GM23338 (cell line): Measurements from ENCODE around the gene RORB. TPM values are rescaled to one million over a fixed set of nuclear protein-coding genes. Genes with fewer than 3 reads are reported as not detected.

Source experiments
- ATAC-seq: fragments of 200-7000 bp; cut with Tn5 transposase; 3 replicates; pipeline ENCODE4 v1.9.1; 2020
- DNase-seq: peaks from one replicate; pipeline ENCODE4 v3.0.0-alpha.2; 2015; ENCODE audit warnings: low spot score
- H2AFZ ChIP-seq: fragments of 200-600 bp; sonication (generic); 2 replicates; pipeline ENCODE4 v1.8.0; 2016; ENCODE audit warnings: antibody characterized with exemption, mild to moderate bottlenecking, moderate library complexity
- H3F3A ChIP-seq: fragments of 200-600 bp; sonication (generic); replicated peaks from 2 replicates; pipeline ENCODE4 v1.8.0; 2017; ENCODE audit warnings: antibody characterized with exemption, mixed run types, low read depth
- H3K27ac ChIP-seq: fragments of 200-600 bp; sonication (generic); 2 replicates; pipeline ENCODE4 v1.6.1; 2016; ENCODE audit warnings: low read depth
- H3K27me3 ChIP-seq: fragments of 200-600 bp; sonication (generic); 2 replicates; pipeline ENCODE4 v1.8.0; 2016; ENCODE audit warnings: mild to moderate bottlenecking, mixed run types, moderate library complexity; ENCODE audit not compliant: insufficient read depth
- H3K36me3 ChIP-seq: fragments of 200-600 bp; sonication (generic); 2 replicates; pipeline ENCODE4 v1.8.0; 2016; ENCODE audit warnings: mild to moderate bottlenecking; ENCODE audit not compliant: insufficient read depth
- H3K4me1 ChIP-seq: fragments of 200-600 bp; sonication (generic); 2 replicates; pipeline ENCODE4 v1.8.0; 2016; ENCODE audit warnings: mild to moderate bottlenecking, moderate library complexity; ENCODE audit not compliant: insufficient read depth
- H3K4me2 ChIP-seq: fragments of 200-600 bp; sonication (generic); 2 replicates; pipeline ENCODE4 v1.7.1; 2017; ENCODE audit warnings: mixed run types
- H3K4me3 ChIP-seq: fragments of 200-600 bp; sonication (generic); 2 replicates; pipeline ENCODE4 v1.6.1; 2016; ENCODE audit warnings: mixed run types
- H3K79me2 ChIP-seq: fragments of 200-600 bp; sonication (generic); replicated peaks from 2 replicates; pipeline ENCODE4 v1.8.0; 2017; ENCODE audit warnings: mild to moderate bottlenecking; ENCODE audit not compliant: insufficient read depth
- H3K9me2 ChIP-seq: fragments of 200-600 bp; sonication (generic); 2 replicates; pipeline ENCODE4 v1.8.0; 2017; ENCODE audit not compliant: insufficient read depth
- H4K20me1 ChIP-seq: fragments of 200-600 bp; sonication (generic); replicated peaks from 2 replicates; pipeline ENCODE4 v1.8.0; 2017; ENCODE audit warnings: mild to moderate bottlenecking; ENCODE audit not compliant: insufficient read depth
- H3K27ac Mint-ChIP-seq: 2 replicates; pipeline ENCODE4 v1.8.0; 2020; ENCODE audit warnings: inconsistent platforms, mild to moderate bottlenecking, moderate library complexity, mixed read lengths
- H3K27me3 Mint-ChIP-seq: 3 replicates; pipeline ENCODE4 v1.8.0; 2022; ENCODE audit warnings: low read depth, mild to moderate bottlenecking, moderate library complexity, mixed read lengths, inconsistent platforms; ENCODE audit not compliant: insufficient read depth, poor library complexity
- H3K36me3 Mint-ChIP-seq: 3 replicates; pipeline ENCODE4 v1.8.0; 2021; ENCODE audit warnings: low read depth, mild to moderate bottlenecking, inconsistent platforms, moderate library complexity, mixed read lengths
- H3K4me1 Mint-ChIP-seq: 3 replicates; pipeline ENCODE4 v1.8.0; 2020; ENCODE audit warnings: mild to moderate bottlenecking, inconsistent platforms, mixed read lengths
- H3K4me3 Mint-ChIP-seq: 3 replicates; pipeline ENCODE4 v1.8.0; 2021; ENCODE audit warnings: moderate library complexity, mild to moderate bottlenecking, inconsistent platforms, mixed read lengths
- H3K9me3 Mint-ChIP-seq: 3 replicates; pipeline ENCODE4 v1.8.0; 2020; ENCODE audit warnings: moderate library complexity, mild to moderate bottlenecking, inconsistent platforms, mixed read lengths
- CREB1 ChIP-seq: fragments of 250-450 bp; sonication (Bioruptor Pico); IDR thresholded peaks from 2 replicates; pipeline ENCODE4 v1.5.0; 2020; ENCODE audit warnings: low read depth, mild to moderate bottlenecking, moderate library complexity
- EZH2 ChIP-seq: fragments of 200-600 bp; sonication (generic); IDR thresholded peaks from one replicate; pipeline ENCODE4 v1.8.0; 2017; ENCODE audit warnings: antibody characterized with exemption, mild to moderate bottlenecking, low read depth; ENCODE audit not compliant: unreplicated experiment
- EZH2phosphoT487 ChIP-seq: fragments of 200-600 bp; sonication (generic); IDR thresholded peaks from one replicate; pipeline ENCODE4 v1.8.1; 2018; ENCODE audit warnings: antibody characterized with exemption; ENCODE audit not compliant: unreplicated experiment
- JUNB ChIP-seq: IDR thresholded peaks from one replicate; pipeline ENCODE4 v1.6.1; 2016; ENCODE audit warnings: antibody characterized with exemption; ENCODE audit not compliant: unreplicated experiment
- NANOG ChIP-seq: IDR thresholded peaks from 2 replicates; pipeline ENCODE4 v1.6.1; 2016; ENCODE audit warnings: antibody characterized with exemption, borderline replicate concordance
- POLR2AphosphoS5 ChIP-seq: IDR thresholded peaks from 2 replicates; pipeline ENCODE4 v1.6.1; 2016; ENCODE audit warnings: antibody characterized with exemption, low read depth
- STAT1 ChIP-seq: IDR thresholded peaks from one replicate; pipeline ENCODE4 v1.6.1; 2016; ENCODE audit warnings: antibody characterized with exemption; ENCODE audit not compliant: unreplicated experiment
- ZNF114 ChIP-seq: fragments of 250-450 bp; sonication (Bioruptor Pico); IDR thresholded peaks from 2 replicates; pipeline ENCODE4 v1.5.0; 2020; ENCODE audit warnings: mild to moderate bottlenecking, moderate library complexity
- ZNF331 ChIP-seq: fragments of 250-450 bp; sonication (Bioruptor Pico); IDR thresholded peaks from 2 replicates; pipeline ENCODE4 v1.5.0; 2020; ENCODE audit warnings: low read depth, mild to moderate bottlenecking, moderate library complexity
- ZNF462 ChIP-seq: fragments of 250-450 bp; sonication (Bioruptor Pico); IDR thresholded peaks from 2 replicates; pipeline ENCODE4 v1.5.0; 2020; ENCODE audit warnings: mild to moderate bottlenecking, moderate library complexity
- polyA plus RNA-seq: library from polyadenylated mRNA; unstranded; fragments of >200 nt; fragmentation: Nextera tagmentation; extraction: Ambion mirVana; gene quantifications from 2 replicates; pipeline ENCODE4 v1.2.1, GENCODE V29; 2016
- total RNA-seq: library from RNA; depleted of rRNA; stranded (reverse); fragments of >200 nt; shearing (Covaris generic); gene quantifications from 2 replicates; pipeline ENCODE4 v1.2.3, GENCODE V29; 2014
- TF ChIP-seq, protein P1 (sequence below): IDR thresholded peaks from one replicate; pipeline ENCODE4 v1.6.1; 2018; ENCODE audit warnings: antibody characterized with exemption; ENCODE audit not compliant: unreplicated experiment
- TF ChIP-seq, protein P2 (sequence below), 2 experiments: fragments of 200-600 bp in 1 of 2; sonication (generic) in 1 of 2; conservative IDR thresholded peaks; 2 replicates each; pipeline versions ENCODE4 v1.5.1 to v1.6.1; 2016 to 2017; ENCODE audit warnings: antibody characterized with exemption in 2 of 2, low read depth in 2 of 2, mild to moderate bottlenecking in 2 of 2, moderate library complexity in 1 of 2
- TF ChIP-seq, protein P3 (sequence below): IDR thresholded peaks from 2 replicates; pipeline ENCODE4 v1.6.1; 2016; ENCODE audit warnings: antibody characterized with exemption

The RORB gene
- total and polyA plus RNA-seq, 2 experiments from 2014 or later: 1.2 to 4.5 TPM

DNA sequence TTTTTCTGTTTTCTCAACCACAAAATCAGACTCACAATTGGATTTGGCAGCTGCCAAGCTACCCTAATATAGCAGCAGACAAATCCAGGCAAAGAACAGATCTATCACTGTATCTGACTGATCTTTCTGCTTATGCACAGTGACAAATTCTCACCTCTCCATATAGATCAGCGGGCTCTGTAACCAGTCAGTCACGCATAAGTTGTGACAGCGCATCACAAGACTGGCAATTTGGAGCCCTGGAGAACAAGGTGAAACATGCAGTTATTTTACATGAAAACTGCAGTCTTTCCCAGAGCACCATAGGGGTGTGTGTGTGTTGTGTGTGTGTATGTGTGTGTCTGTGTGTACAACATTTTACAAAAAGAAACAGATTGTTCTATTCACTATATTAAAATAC lies 37.7 kb downstream of the RORB start:
- Mint-ChIP-seq H3K4me1 (peaks cover 6% of the 10 kb centered on the region; the same call in 1 of the 3 replicates), H3K27me3 (no peaks in the 10 kb centered on the region), H3K27ac (no peak overlapping the region), H3K36me3 (no peaks in the 10 kb centered on the region), H3K4me3 (no peak overlapping the region), H3K9me3 (no peaks in the 10 kb centered on the region)
- no peaks in the 10 kb centered on the region for H4K20me1 ChIP-seq
- no peak overlapping the region for H3K27ac ChIP-seq
- no peaks in the 10 kb centered on the region for H3F3A ChIP-seq
- no peak for ATAC-seq
- H3K27me3 ChIP-seq: no peaks in the 10 kb centered on the region
- H3K4me2 ChIP-seq: no peak overlapping the region
- no peak overlapping the region for H2AFZ ChIP-seq
- no peaks in the 10 kb centered on the region for H3K9me2 ChIP-seq
- no peak overlapping the region for H3K4me3 ChIP-seq
- DNase-seq: no peak
- no peaks in the 10 kb centered on the region for H3K79me2 ChIP-seq
- H3K36me3 ChIP-seq: no peaks in the 10 kb centered on the region
- H3K4me1 ChIP-seq: no peaks in the 10 kb centered on the region
- TF ChIP-seq EZH2: no peak
- no peak for TF ChIP-seq ZNF462 (CRISPR knock-in tag)
- TF ChIP-seq CREB1: no peak
- no peak for TF ChIP-seq POLR2AphosphoS5
- no peak for TF ChIP-seq STAT1
- TF ChIP-seq EZH2phosphoT487: no peak
- no peak for TF ChIP-seq ZNF331 (CRISPR knock-in tag)
- TF ChIP-seq, protein P1, sequence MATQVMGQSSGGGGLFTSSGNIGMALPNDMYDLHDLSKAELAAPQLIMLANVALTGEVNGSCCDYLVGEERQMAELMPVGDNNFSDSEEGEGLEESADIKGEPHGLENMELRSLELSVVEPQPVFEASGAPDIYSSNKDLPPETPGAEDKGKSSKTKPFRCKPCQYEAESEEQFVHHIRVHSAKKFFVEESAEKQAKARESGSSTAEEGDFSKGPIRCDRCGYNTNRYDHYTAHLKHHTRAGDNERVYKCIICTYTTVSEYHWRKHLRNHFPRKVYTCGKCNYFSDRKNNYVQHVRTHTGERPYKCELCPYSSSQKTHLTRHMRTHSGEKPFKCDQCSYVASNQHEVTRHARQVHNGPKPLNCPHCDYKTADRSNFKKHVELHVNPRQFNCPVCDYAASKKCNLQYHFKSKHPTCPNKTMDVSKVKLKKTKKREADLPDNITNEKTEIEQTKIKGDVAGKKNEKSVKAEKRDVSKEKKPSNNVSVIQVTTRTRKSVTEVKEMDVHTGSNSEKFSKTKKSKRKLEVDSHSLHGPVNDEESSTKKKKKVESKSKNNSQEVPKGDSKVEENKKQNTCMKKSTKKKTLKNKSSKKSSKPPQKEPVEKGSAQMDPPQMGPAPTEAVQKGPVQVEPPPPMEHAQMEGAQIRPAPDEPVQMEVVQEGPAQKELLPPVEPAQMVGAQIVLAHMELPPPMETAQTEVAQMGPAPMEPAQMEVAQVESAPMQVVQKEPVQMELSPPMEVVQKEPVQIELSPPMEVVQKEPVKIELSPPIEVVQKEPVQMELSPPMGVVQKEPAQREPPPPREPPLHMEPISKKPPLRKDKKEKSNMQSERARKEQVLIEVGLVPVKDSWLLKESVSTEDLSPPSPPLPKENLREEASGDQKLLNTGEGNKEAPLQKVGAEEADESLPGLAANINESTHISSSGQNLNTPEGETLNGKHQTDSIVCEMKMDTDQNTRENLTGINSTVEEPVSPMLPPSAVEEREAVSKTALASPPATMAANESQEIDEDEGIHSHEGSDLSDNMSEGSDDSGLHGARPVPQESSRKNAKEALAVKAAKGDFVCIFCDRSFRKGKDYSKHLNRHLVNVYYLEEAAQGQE: no peak
- TF ChIP-seq, protein P2, sequence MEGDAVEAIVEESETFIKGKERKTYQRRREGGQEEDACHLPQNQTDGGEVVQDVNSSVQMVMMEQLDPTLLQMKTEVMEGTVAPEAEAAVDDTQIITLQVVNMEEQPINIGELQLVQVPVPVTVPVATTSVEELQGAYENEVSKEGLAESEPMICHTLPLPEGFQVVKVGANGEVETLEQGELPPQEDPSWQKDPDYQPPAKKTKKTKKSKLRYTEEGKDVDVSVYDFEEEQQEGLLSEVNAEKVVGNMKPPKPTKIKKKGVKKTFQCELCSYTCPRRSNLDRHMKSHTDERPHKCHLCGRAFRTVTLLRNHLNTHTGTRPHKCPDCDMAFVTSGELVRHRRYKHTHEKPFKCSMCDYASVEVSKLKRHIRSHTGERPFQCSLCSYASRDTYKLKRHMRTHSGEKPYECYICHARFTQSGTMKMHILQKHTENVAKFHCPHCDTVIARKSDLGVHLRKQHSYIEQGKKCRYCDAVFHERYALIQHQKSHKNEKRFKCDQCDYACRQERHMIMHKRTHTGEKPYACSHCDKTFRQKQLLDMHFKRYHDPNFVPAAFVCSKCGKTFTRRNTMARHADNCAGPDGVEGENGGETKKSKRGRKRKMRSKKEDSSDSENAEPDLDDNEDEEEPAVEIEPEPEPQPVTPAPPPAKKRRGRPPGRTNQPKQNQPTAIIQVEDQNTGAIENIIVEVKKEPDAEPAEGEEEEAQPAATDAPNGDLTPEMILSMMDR (conservative IDR thresholded peaks at IDR 0.05; ENCODE audit: low read depth in 2 of 2): no peak
- TF ChIP-seq JUNB: no peak
- TF ChIP-seq ZNF114 (CRISPR knock-in tag): no peak
- TF ChIP-seq NANOG: no peak
- TF ChIP-seq, protein P3, sequence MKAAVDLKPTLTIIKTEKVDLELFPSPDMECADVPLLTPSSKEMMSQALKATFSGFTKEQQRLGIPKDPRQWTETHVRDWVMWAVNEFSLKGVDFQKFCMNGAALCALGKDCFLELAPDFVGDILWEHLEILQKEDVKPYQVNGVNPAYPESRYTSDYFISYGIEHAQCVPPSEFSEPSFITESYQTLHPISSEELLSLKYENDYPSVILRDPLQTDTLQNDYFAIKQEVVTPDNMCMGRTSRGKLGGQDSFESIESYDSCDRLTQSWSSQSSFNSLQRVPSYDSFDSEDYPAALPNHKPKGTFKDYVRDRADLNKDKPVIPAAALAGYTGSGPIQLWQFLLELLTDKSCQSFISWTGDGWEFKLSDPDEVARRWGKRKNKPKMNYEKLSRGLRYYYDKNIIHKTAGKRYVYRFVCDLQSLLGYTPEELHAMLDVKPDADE: no peak
